SK-N-MC (cell line): ENCODE measurements around the gene VEGFD.

Experiments
- EZH2 ChIP-seq: fragments of 200-600 bp; sonication (generic); IDR thresholded peaks from one replicate; pipeline ENCODE4 v1.6.1; 2017; ENCODE audit warnings: antibody characterized with exemption
- POLR2AphosphoS5 ChIP-seq: IDR thresholded peaks from 2 replicates; pipeline ENCODE4 v1.6.1; 2012; ENCODE audit warnings: mild to moderate bottlenecking, low read depth, low read length, borderline replicate concordance

GRCh38 chrX:15356444-15356843, 27.8 kb downstream of the VEGFD start:
- TF ChIP-seq POLR2AphosphoS5 (no peak), EZH2 (no peak)
